Mesendoderm (in vitro differentiated cells): Measurements from ENCODE around the gene S100A13.

Source experiments
- DNase-seq: peaks from one replicate; pipeline ENCODE4 v3.0.0; 2013
- H2AK5ac ChIP-seq: 2 replicates; pipeline ENCODE4 v1.6.1; 2013; ENCODE audit warnings: low read length, inconsistent platforms
- H2BK120ac ChIP-seq: 2 replicates; pipeline ENCODE4 v1.6.1; 2013; ENCODE audit warnings: low read depth, mild to moderate bottlenecking, low read length, moderate library complexity, mixed read lengths
- H2BK15ac ChIP-seq: replicated peaks from 2 replicates; pipeline ENCODE4 v1.6.1; 2013; ENCODE audit warnings: low read depth, mild to moderate bottlenecking, moderate library complexity
- H2BK5ac ChIP-seq: 2 replicates; pipeline ENCODE4 v1.6.1; 2013; ENCODE audit warnings: low read length, inconsistent platforms
- H3K18ac ChIP-seq: 2 replicates; pipeline ENCODE4 v1.6.1; 2013; ENCODE audit warnings: mild to moderate bottlenecking, low read length, mixed read lengths
- H3K23ac ChIP-seq: one replicate; pipeline ENCODE4 v1.6.1; 2013; ENCODE audit warnings: low read length
- H3K27ac ChIP-seq: 2 replicates; pipeline ENCODE4 v1.5.1; 2013; ENCODE audit warnings: low read depth, mild to moderate bottlenecking, inconsistent platforms, low read length, moderate library complexity
- H3K27me3 ChIP-seq: 2 replicates; pipeline ENCODE4 v1.6.1; 2013; ENCODE audit warnings: low read length, control low read depth, mild to moderate bottlenecking, inconsistent platforms; ENCODE audit not compliant: insufficient read depth, poor library complexity
- H3K36me3 ChIP-seq: 2 replicates; pipeline ENCODE4 v1.6.1; 2013; ENCODE audit warnings: low read length, inconsistent platforms; ENCODE audit not compliant: control insufficient read depth, insufficient read depth
- H3K4ac ChIP-seq: one replicate; pipeline ENCODE4 v1.6.1; 2013; ENCODE audit warnings: low read depth, mild to moderate bottlenecking, low read length, moderate library complexity
- H3K4me1 ChIP-seq: 2 replicates; pipeline ENCODE4 v1.6.1; 2013; ENCODE audit warnings: low read depth, low read length, inconsistent platforms; ENCODE audit not compliant: control insufficient read depth
- H3K4me2 ChIP-seq: 2 replicates; pipeline ENCODE4 v1.6.1; 2013; ENCODE audit warnings: low read length
- H3K4me3 ChIP-seq: 2 replicates; pipeline ENCODE4 v1.5.1; 2013; ENCODE audit warnings: mild to moderate bottlenecking, low read length
- H3K56ac ChIP-seq: one replicate; pipeline ENCODE4 v1.6.1; 2013; ENCODE audit warnings: low read length
- H3K79me1 ChIP-seq: 2 replicates; pipeline ENCODE4 v1.6.1; 2013; ENCODE audit warnings: low read length, inconsistent platforms
- H3K79me2 ChIP-seq: 2 replicates; pipeline ENCODE4 v1.6.1; 2013; ENCODE audit warnings: mild to moderate bottlenecking, low read length; ENCODE audit not compliant: control insufficient read depth, insufficient read depth
- H3K9ac ChIP-seq: 2 replicates; pipeline ENCODE4 v1.6.1; 2013; ENCODE audit warnings: low read length, inconsistent platforms
- H4K5ac ChIP-seq: one replicate; pipeline ENCODE4 v1.6.1; 2013; ENCODE audit warnings: low read length
- H4K8ac ChIP-seq: one replicate; pipeline ENCODE4 v1.6.1; 2013; ENCODE audit warnings: low read depth, mild to moderate bottlenecking, control low read depth, low read length, moderate library complexity
- WGBS: extraction: QIAGEN DNeasy Blood & Tissue Kit; methylation state at CpG from one replicate; pipeline ENCODE4 v1.1.7; 2013; ENCODE audit warnings: low lambda C conversion rate, missing lambda C conversion rate; ENCODE audit not compliant: insufficient coverage; ENCODE audit errors: extremely low coverage; 5-methylcytosine and 5-hydroxymethylcytosine counted together

Gene S100A13

DNA sequence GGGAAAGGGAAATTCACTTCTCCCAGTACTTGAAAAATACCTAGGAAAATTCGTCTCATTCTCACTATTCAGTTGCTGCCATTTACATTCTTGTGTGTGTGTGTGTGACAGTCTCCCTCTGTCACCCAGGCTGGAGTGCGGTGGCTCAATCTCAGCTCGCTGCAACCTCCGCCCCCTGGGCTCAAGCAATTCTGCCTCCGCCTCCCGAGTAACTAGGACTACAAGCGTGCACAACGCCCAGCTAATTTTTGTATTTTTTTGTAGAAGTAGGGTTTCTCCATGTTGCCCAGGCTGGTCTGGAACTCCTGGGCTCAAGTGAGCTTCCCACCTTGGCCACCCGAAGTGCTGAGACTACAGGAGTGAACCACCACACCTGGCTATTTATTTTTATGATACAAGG is 32.4 kb upstream of the S100A13 start:
- H3K27ac ChIP-seq = no peak overlapping the region
- no CpG with 5 or more reads among the region's 9 CpGs for WGBS

DNA sequence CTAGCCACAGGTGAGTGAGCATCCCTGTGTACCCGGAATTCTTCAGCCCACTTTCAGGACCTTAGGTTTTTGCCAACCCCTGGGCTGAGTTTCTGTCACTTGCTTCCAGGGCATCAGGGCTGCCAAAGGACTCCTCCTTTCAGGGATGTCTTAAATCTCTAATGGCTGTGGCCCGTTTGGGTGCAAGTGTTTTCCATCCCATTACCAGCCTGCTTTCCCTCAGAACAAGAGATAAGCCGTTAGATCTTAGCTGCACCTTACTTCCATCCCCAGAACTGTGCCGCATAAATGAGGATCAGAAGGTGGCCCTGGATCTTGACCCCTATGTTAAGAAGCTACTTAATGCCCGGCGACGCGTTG is 31.9 kb upstream of the S100A13 start:
- Histone ChIP-seq H4K8ac (no peak overlapping the region), H3K23ac (no peak overlapping the region), H3K79me1 (peaks cover 4% of the 10 kb centered on the region), H3K56ac (peak overlapping the region; percentile 94), H2BK5ac (no peak overlapping the region), H3K27me3 (no peaks in the 10 kb centered on the region), H3K79me2 (peaks cover 4% of the 10 kb centered on the region), H2AK5ac (no peak overlapping the region), H4K5ac (no peak overlapping the region), H3K4me2 (peak overlapping the region; percentile 98), H3K9ac (peak overlapping the region; percentile 88), H2BK15ac (no peak overlapping the region), H3K18ac (no peak overlapping the region), H2BK120ac (no peak overlapping the region), H3K4ac (no peak overlapping the region), H3K36me3 (peaks cover 10% of the 10 kb centered on the region), H3K27ac (no peak overlapping the region), H3K4me1 (peaks cover 3% of the 10 kb centered on the region), H3K4me3 (peak overlapping the region; percentile 91)
- no CpG with 5 or more reads among the region's 8 CpGs for WGBS
- no peak for DNase-seq

More for the DNA sequence above, 32.4 kb upstream of the S100A13 start:
- Histone ChIP-seq H3K4me3 (no peak overlapping the region), H4K8ac (no peak overlapping the region), H3K4ac (no peak overlapping the region), H3K4me1 (peaks cover 3% of the 10 kb centered on the region), H2BK15ac (no peak overlapping the region), H3K9ac (no peak overlapping the region), H2BK120ac (no peak overlapping the region), H3K18ac (no peak overlapping the region), H2BK5ac (no peak overlapping the region), H2AK5ac (no peak overlapping the region), H3K27me3 (no peaks in the 10 kb centered on the region), H3K79me1 (peaks cover 4% of the 10 kb centered on the region), H3K79me2 (peaks cover 4% of the 10 kb centered on the region), H3K56ac (no peak overlapping the region), H3K36me3 (peaks cover 12% of the 10 kb centered on the region), H3K23ac (no peak overlapping the region), H4K5ac (no peak overlapping the region), H3K4me2 (no peak overlapping the region)
- no peak for DNase-seq

- peak within 1 kb of the TSS; percentile 91 for H3K4me3 ChIP-seq
- H2AK5ac ChIP-seq = no peak within 1 kb of the TSS
- peak within 1 kb of the TSS; percentile 94 for H3K56ac ChIP-seq
- H3K9ac ChIP-seq = peak within 1 kb of the TSS; percentile 88
- H3K79me1 ChIP-seq = peaks cover 4% of the 10 kb centered on the region
- no peak within 1 kb of the TSS for H3K4ac ChIP-seq
- peaks cover 10% of the 10 kb centered on the region for H3K36me3 ChIP-seq
- no peaks in the 10 kb centered on the region for H3K27me3 ChIP-seq
- H2BK5ac ChIP-seq = peak within 1 kb of the TSS; percentile 77
- WGBS = no CpG with 5 or more reads among the region's 53 CpGs
- H3K79me2 ChIP-seq = peaks cover 4% of the 10 kb centered on the region
- peak within 1 kb of the TSS; percentile 98 for H3K4me2 ChIP-seq
- H3K23ac ChIP-seq = no peak within 1 kb of the TSS
- H3K18ac ChIP-seq = peak within 1 kb of the TSS; percentile 63
- peak within 1 kb of the TSS; percentile 83 for H3K27ac ChIP-seq
- H4K8ac ChIP-seq = no peak within 1 kb of the TSS
- peaks cover 3% of the 10 kb centered on the region for H3K4me1 ChIP-seq
- DNase-seq = peak; percentile 95
- no peak within 1 kb of the TSS for H2BK15ac ChIP-seq
- H4K5ac ChIP-seq = no peak within 1 kb of the TSS
- H2BK120ac ChIP-seq = no peak within 1 kb of the TSS
These were observed 31.3 kb upstream of the S100A13 start, which contains the start of gene SNAPIN for GRCh38 chr1:153658400-153659174. Gene SNAPIN (plus strand): TSS chr1:153658703. CDS start chr1:153658744, 41 bp downstream.

- Histone ChIP-seq H3K4me3 (no peak overlapping the region), H3K4me1 (peaks cover 3% of the 10 kb centered on the region), H2BK120ac (no peak overlapping the region), H4K8ac (no peak overlapping the region), H3K36me3 (no peaks in the 10 kb centered on the region), H3K4me2 (no peak overlapping the region), H3K9ac (no peak overlapping the region), H4K5ac (no peak overlapping the region), H3K27me3 (no peaks in the 10 kb centered on the region), H2BK5ac (no peak overlapping the region), H2AK5ac (no peak overlapping the region), H3K79me2 (peaks cover 4% of the 10 kb centered on the region), H3K27ac (no peak overlapping the region), H3K4ac (no peak overlapping the region), H3K18ac (no peak overlapping the region), H3K56ac (no peak overlapping the region), H2BK15ac (no peak overlapping the region), H3K23ac (no peak overlapping the region), H3K79me1 (peaks cover 4% of the 10 kb centered on the region)
- no peak for DNase-seq
- no CpG with 5 or more reads among the region's 3 CpGs for WGBS
These were observed 28.0 kb upstream of the S100A13 start for GRCh38 chr1:153655333-153655732.

DNA sequence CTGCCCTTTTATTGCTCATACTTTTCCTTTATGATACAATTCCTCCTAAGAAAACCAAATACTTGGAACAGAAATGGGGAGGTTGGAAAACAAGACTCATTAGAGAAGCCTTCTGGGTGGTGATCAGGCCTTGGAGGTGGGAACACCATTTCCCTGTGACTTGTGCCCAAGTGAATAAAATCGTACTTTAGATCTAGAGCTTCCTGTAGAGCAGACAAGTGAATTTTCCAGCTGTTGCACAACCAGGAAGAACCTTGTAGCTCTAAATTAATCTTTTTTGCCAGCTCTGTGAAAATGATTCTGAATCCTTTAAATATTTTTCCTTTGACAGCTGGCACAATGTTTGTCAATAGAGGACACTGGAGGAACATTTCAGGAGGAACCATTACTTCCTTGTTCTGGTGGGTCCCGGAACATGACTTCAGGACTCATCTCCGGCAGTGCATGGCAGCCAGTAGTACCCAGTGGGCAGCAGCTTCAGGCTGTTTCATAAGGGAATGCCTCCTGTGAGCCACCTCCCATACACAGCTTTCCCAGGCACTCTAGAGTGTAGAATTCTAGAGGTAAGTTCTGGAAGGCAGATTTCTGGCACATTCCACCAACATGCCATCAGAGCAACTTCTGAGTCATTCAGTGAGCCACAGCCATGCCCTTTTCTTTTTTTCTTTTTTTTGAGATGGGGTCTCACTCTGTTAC is 25.6 kb upstream of the S100A13 start:
- H4K5ac ChIP-seq = no peak overlapping the region
- H3K23ac ChIP-seq = no peak overlapping the region
- no peak overlapping the region for H4K8ac ChIP-seq
- H3K18ac ChIP-seq = no peak overlapping the region
- H2BK15ac ChIP-seq = no peak overlapping the region
- H3K36me3 ChIP-seq = no peaks in the 10 kb centered on the region
- H3K4me3 ChIP-seq = no peak overlapping the region
- no peaks in the 10 kb centered on the region for H3K27me3 ChIP-seq
- H3K79me1 ChIP-seq = no peaks in the 10 kb centered on the region
- H3K79me2 ChIP-seq = no peaks in the 10 kb centered on the region
- H2BK5ac ChIP-seq = no peak overlapping the region
- no CpG with 5 or more reads among the region's 3 CpGs for WGBS
- no peak overlapping the region for H3K27ac ChIP-seq
- H2AK5ac ChIP-seq = no peak overlapping the region
- no peak overlapping the region for H3K9ac ChIP-seq
- H3K4ac ChIP-seq = no peak overlapping the region
- no peak overlapping the region for H3K4me2 ChIP-seq
- DNase-seq = peak; percentile 63
- peaks cover 2% of the 10 kb centered on the region for H3K4me1 ChIP-seq
- H3K56ac ChIP-seq = no peak overlapping the region
- no peak overlapping the region for H2BK120ac ChIP-seq
